ENCODE data around the gene FCHSD2. TPM values are rescaled to one million over a fixed set of nuclear protein-coding genes. Genes with fewer than 3 reads are reported as not detected.

FCHSD2 gene
- total and polyA plus RNA-seq, 2 of the 13 experiments (the other 11 are each of a cell fraction or from before 2014, with no cell fraction given) = 20.5 to 24.8 TPM

DNA sequence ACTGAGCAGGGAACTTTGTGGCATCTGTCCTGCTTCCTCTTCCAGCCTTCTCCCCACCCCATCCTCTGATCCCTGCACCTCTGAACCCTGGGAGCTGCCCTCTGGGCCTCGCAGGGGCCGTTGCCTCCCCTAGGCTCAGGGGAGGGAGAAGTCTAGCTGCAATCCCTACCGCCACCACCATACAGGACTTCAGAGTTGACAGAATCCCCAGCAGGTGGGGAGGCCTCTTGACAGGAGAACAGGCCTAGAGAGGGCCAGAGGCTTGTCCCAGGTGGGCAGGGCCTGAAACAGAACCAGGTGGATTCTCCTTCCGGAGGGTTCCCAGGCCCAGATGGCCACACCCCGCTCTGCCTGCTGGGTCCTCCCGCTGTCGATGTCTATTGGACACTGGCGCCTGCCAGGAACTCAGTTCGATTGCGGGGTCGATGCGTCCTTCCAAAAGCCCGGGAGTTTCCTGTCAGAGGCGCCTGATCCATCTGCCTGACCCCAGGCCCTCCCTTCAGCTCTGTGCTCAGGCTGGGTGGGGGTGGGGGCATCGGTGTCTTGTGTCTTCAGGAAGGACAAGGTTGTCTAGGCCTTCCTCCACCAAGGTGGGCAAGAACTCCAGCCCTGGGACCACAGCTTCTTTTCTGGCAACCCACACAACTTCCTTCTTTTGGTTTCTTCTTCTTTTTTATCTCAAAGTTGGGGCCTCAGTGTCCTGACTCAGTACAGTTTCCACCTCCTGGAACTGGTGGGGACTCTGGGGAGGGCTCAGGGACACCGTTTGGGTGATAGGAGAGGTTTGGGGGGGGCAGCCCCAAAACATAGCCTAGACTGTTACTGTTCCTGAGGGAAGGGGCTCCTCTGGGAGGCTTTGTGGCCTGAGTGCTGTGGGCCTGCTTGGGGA lies 354.7 kb downstream of the FCHSD2 start (continued):
- TF ChIP-seq HNRNPUL1 (IDR thresholded peaks at IDR 0.05; ENCODE audit: low read depth, low read length) = no peak
- no peak for TF ChIP-seq NONO (IDR thresholded peaks at IDR 0.05)
- peak; percentile 61 for TF ChIP-seq NONO (CRISPR knock-in tag; conservative IDR thresholded peaks at IDR 0.05)
- TF ChIP-seq, protein P1, sequence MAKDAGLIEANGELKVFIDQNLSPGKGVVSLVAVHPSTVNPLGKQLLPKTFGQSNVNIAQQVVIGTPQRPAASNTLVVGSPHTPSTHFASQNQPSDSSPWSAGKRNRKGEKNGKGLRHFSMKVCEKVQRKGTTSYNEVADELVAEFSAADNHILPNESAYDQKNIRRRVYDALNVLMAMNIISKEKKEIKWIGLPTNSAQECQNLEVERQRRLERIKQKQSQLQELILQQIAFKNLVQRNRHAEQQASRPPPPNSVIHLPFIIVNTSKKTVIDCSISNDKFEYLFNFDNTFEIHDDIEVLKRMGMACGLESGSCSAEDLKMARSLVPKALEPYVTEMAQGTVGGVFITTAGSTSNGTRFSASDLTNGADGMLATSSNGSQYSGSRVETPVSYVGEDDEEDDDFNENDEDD (CRISPR knock-in tag; IDR thresholded peaks at IDR 0.05; ENCODE audit: borderline replicate concordance) = peak; percentile 62; the same call in 1 of the 2 replicates
- 0 out of 2 replicates have a peak, but pooled peaks have one; percentile 12 for TF ChIP-seq TCF7 (IDR thresholded peaks at IDR 0.05; ENCODE audit: low read depth)
- no peak for TF ChIP-seq ZBTB7A (CRISPR knock-in tag; IDR thresholded peaks at IDR 0.05)
- TF ChIP-seq, protein P2, sequence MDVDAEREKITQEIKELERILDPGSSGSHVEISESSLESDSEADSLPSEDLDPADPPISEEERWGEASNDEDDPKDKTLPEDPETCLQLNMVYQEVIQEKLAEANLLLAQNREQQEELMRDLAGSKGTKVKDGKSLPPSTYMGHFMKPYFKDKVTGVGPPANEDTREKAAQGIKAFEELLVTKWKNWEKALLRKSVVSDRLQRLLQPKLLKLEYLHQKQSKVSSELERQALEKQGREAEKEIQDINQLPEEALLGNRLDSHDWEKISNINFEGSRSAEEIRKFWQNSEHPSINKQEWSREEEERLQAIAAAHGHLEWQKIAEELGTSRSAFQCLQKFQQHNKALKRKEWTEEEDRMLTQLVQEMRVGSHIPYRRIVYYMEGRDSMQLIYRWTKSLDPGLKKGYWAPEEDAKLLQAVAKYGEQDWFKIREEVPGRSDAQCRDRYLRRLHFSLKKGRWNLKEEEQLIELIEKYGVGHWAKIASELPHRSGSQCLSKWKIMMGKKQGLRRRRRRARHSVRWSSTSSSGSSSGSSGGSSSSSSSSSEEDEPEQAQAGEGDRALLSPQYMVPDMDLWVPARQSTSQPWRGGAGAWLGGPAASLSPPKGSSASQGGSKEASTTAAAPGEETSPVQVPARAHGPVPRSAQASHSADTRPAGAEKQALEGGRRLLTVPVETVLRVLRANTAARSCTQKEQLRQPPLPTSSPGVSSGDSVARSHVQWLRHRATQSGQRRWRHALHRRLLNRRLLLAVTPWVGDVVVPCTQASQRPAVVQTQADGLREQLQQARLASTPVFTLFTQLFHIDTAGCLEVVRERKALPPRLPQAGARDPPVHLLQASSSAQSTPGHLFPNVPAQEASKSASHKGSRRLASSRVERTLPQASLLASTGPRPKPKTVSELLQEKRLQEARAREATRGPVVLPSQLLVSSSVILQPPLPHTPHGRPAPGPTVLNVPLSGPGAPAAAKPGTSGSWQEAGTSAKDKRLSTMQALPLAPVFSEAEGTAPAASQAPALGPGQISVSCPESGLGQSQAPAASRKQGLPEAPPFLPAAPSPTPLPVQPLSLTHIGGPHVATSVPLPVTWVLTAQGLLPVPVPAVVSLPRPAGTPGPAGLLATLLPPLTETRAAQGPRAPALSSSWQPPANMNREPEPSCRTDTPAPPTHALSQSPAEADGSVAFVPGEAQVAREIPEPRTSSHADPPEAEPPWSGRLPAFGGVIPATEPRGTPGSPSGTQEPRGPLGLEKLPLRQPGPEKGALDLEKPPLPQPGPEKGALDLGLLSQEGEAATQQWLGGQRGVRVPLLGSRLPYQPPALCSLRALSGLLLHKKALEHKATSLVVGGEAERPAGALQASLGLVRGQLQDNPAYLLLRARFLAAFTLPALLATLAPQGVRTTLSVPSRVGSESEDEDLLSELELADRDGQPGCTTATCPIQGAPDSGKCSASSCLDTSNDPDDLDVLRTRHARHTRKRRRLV (CRISPR knock-in tag; IDR thresholded peaks at IDR 0.05) = no peak
- TF ChIP-seq CBFB (CRISPR knock-in tag; IDR thresholded peaks at IDR 0.05) = 0 out of 2 replicates have a peak, but pooled peaks have one; percentile 41
- TF ChIP-seq IKZF1 (IDR thresholded peaks at IDR 0.05) = no peak
- peak; percentile 47 for TF ChIP-seq RBM39 (IDR thresholded peaks at IDR 0.05; ENCODE audit: low read depth, low read length, poor library complexity, severe bottlenecking)
- no peak for TF ChIP-seq ZNF776 (CRISPR knock-in tag; IDR thresholded peaks at IDR 0.05)
- no peak for TF ChIP-seq SMARCC2 (IDR thresholded peaks at IDR 0.05)
- TF ChIP-seq RFXAP (CRISPR knock-in tag; IDR thresholded peaks at IDR 0.05; ENCODE audit: borderline replicate concordance) = no peak; the same call in 1 of the 2 replicates
- no peak for TF ChIP-seq CBX1 (IDR thresholded peaks at IDR 0.05; ENCODE audit: low read depth)
- TF ChIP-seq SAP130 (CRISPR knock-in tag; IDR thresholded peaks at IDR 0.05; ENCODE audit: low read depth) = peak; percentile 89
- TF ChIP-seq ZNF724P (CRISPR knock-in tag; IDR thresholded peaks at IDR 0.05; ENCODE audit: borderline replicate concordance) = no peak
- TF ChIP-seq, protein P3, sequence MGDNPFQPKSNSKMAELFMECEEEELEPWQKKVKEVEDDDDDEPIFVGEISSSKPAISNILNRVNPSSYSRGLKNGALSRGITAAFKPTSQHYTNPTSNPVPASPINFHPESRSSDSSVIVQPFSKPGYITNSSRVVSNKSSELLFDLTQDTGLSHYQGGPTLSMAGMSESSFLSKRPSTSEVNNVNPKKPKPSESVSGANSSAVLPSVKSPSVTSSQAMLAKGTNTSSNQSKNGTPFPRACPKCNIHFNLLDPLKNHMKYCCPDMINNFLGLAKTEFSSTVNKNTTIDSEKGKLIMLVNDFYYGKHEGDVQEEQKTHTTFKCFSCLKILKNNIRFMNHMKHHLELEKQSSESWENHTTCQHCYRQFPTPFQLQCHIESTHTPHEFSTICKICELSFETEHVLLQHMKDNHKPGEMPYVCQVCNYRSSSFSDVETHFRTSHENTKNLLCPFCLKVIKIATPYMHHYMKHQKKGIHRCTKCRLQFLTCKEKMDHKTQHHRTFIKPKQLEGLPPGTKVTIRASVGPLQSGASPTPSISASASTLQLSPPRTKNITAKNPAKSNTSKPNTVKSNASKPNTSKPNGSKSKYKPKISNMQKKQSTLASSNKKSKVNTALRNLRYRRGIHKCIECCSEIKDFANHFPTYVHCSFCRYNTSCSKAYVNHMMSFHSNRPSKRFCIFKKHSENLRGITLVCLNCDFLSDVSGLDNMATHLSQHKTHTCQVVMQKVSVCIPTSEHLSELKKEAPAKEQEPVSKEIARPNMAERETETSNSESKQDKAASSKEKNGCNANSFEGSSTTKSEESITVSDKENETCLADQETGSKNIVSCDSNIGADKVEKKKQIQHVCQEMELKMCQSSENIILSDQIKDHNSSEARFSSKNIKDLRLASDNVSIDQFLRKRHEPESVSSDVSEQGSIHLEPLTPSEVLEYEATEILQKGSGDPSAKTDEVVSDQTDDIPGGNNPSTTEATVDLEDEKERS (CRISPR knock-in tag; IDR thresholded peaks at IDR 0.05) = peak; percentile 68; the same call in 1 of the 2 replicates
- peak; percentile 27; the same call in 1 of the 2 replicates for TF ChIP-seq MIXL1 (CRISPR knock-in tag; IDR thresholded peaks at IDR 0.05)
